HTR-8/SVneo (cell line): Measurements from ENCODE around the gene BMP7.
A peak's percentile ranks its signal among the peaks of the same experiment; 100 is the strongest.

Experiments used
- DNase-seq: peaks from one replicate; pipeline ENCODE4 v3.0.0; 2011; ENCODE audit warnings: low spot score, mixed read lengths; ENCODE audit not compliant: insufficient read length
- FAIRE-seq: peaks from 2 replicates; lab custom pipeline; 2011; peaks lifted over from hg19 to GRCh38; lab: Jason Lieb, UNC

The BMP7 gene

GRCh38 chr20:57140416-57140965 is 126.0 kb downstream of the BMP7 start:
- FAIRE-seq = peak; percentile 94
- no peak for DNase-seq

- DNase-seq (no peak), FAIRE-seq (peak; percentile 40)
Measured at GRCh38 chr20:57139342-57140093, 126.9 kb downstream of the BMP7 start.

- DNase-seq = no peak
- no peak for FAIRE-seq
Measured at GRCh38 chr20:57138198-57138995, 128.0 kb downstream of the BMP7 start.

GRCh38 chr20:57137676-57138075 is 128.8 kb downstream of the BMP7 start:
- FAIRE-seq (peak; percentile 80), DNase-seq (no peak)

GRCh38 chr20:57136734-57137133 is 129.7 kb downstream of the BMP7 start:
- peak; percentile 51 for FAIRE-seq
- DNase-seq = no peak

GRCh38 chr20:57135875-57136274 is 130.6 kb downstream of the BMP7 start:
- DNase-seq (no peak), FAIRE-seq (peak; percentile 94)

- DNase-seq (no peak), FAIRE-seq (peak; percentile 86)
Measured at GRCh38 chr20:57134804-57135203, 131.6 kb downstream of the BMP7 start.

GRCh38 chr20:57133926-57134650 is 132.4 kb downstream of the BMP7 start:
- DNase-seq (no peak), FAIRE-seq (peak; percentile 4)

- DNase-seq (no peak), FAIRE-seq (no peak)
Measured at GRCh38 chr20:57131601-57132391, 134.6 kb downstream of the BMP7 start.

GRCh38 chr20:57131077-57131476 is 135.4 kb downstream of the BMP7 start:
- no peak for FAIRE-seq

GRCh38 chr20:57130160-57130772 is 136.2 kb downstream of the BMP7 start:
- peak; percentile 62 for FAIRE-seq

More at GRCh38 chr20:57131077-57131476, 135.4 kb downstream of the BMP7 start:
- no peak for DNase-seq

GRCh38 chr20:57129303-57129702 is 137.1 kb downstream of the BMP7 start:
- DNase-seq = no peak
- FAIRE-seq = no peak

More at GRCh38 chr20:57130160-57130772, 136.2 kb downstream of the BMP7 start:
- DNase-seq = no peak

GRCh38 chr20:57128044-57128757 is 138.2 kb downstream of the BMP7 start:
- DNase-seq (no peak), FAIRE-seq (peak; percentile 64)

GRCh38 chr20:57126481-57127092 is 139.9 kb downstream of the BMP7 start:
- DNase-seq (peak; percentile 56), FAIRE-seq (peak; percentile 74)

GRCh38 chr20:57124800-57125517 is 141.5 kb downstream of the BMP7 start:
- DNase-seq (no peak), FAIRE-seq (no peak)

GRCh38 chr20:57124366-57124765 is 142.1 kb downstream of the BMP7 start:
- peak; percentile 36 for FAIRE-seq
- DNase-seq = no peak

GRCh38 chr20:57123504-57123903 is 142.9 kb downstream of the BMP7 start:
- no peak for DNase-seq
- FAIRE-seq = peak; percentile 23
